ENCODE measurements around the gene INPPL1.
A peak's percentile ranks its signal among the peaks of the same experiment; 100 is the strongest.

INPPL1 gene

GRCh38 chr11:72232260-72233055, 7.9 kb downstream of the INPPL1 start:
- DNase-seq = no peak

DNA sequence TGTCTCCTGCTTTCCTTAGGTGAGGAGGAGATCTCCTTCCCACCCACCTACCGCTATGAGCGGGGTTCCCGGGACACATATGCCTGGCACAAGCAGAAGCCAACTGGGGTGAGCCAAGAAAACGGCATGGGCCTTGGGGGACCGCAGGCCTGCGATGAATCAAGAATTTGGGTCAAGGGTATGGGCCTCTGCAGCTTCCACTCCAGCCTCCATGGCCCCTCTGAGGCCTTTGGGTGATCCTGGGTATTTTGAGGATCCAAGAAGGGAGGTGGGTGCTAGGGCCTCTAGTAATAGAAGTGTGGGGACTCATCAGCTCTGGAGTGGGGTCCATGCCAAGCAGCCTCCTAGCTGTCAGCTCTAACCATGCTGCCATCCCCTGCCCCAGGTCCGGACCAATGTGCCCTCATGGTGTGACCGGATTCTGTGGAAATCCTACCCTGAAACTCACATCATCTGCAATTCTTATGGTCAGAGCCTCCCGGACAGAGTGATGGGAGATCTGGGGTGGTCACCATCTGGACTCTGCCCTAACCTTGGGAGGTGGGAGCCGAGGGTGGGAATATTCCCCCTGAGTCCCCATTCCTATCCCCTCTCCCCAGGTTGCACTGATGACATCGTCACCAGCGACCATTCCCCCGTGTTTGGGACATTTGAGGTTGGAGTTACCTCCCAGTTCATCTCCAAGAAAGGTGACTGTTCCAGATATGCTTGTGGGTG, 8.6 kb downstream of the INPPL1 start:
- no peak for DNase-seq

DNA sequence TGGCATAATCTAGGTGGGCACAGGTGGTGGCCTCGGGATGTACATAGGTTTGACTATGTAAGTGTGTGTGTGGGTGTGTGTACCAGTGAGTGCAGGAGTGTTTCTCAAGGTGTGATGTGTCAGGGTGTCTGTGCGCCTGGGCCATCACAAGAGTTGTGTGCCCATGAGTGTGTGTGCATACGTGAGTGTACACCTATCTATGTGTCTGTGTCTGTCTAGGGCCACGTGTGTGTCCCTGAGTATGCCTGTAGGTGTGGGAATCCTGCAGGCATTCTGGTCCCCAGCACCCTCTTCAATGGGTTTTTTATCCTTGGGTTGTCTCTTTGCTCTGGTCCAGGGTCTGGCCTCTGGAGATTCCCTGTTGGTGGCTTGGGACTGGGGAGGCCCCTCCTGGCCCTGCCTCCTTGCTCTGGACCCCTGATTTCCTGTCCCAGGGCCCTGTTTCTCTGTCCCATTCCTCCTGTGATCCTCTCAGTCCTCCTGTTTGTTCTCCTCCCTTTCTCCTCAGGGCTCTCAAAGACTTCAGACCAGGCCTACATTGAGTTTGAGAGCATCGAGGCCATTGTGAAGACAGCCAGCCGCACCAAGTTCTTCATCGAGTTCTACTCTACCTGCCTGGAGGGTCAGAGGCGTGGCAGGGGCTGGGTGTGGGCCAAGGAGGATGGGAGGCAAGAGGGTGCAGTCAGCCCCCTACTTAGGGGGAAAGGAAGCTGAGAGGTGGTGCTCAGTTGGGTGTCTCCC, 9.4 kb downstream of the INPPL1 start:
- no peak for DNase-seq

DNA sequence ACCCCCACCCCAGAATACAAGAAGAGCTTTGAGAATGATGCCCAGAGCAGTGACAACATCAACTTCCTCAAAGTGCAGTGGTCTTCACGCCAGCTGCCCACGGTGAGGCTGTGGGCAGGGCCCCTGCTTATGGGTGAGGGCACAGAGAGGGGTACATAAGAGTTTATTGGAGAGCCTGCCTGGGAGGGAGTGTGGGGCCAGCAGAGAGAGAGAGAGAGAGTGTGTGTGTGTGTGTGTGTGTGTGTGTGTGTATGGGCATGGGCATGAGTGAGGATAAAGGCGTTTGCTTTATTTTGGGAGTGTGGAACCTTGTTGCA, 9.9 kb downstream of the INPPL1 start:
- no peak for DNase-seq

- DNase-seq = no peak
These were observed 10.4 kb downstream of the INPPL1 start for GRCh38 chr11:72234920-72235319.

- no peak for DNase-seq
These were observed 10.9 kb downstream of the INPPL1 start for GRCh38 chr11:72235351-72236057.

- no peak for DNase-seq
These were observed 11.6 kb downstream of the INPPL1 start for GRCh38 chr11:72236083-72236697.

GRCh38 chr11:72236774-72237111, 12.2 kb downstream of the INPPL1 start:
- no peak for DNase-seq

GRCh38 chr11:72237112-72237931, 12.8 kb downstream of the INPPL1 start:
- DNase-seq = no peak

- DNase-seq = peak in 1 of 4 experiments; percentile 13
These were observed 13.5 kb downstream of the INPPL1 start for GRCh38 chr11:72238040-72238450.

GRCh38 chr11:72238492-72239312, 14.1 kb downstream of the INPPL1 start:
- no peak for DNase-seq

GRCh38 chr11:72239313-72239848, 14.8 kb downstream of the INPPL1 start:
- no peak for DNase-seq

- DNase-seq = no peak
These were observed 15.4 kb downstream of the INPPL1 start for GRCh38 chr11:72239849-72240460.

DNA sequence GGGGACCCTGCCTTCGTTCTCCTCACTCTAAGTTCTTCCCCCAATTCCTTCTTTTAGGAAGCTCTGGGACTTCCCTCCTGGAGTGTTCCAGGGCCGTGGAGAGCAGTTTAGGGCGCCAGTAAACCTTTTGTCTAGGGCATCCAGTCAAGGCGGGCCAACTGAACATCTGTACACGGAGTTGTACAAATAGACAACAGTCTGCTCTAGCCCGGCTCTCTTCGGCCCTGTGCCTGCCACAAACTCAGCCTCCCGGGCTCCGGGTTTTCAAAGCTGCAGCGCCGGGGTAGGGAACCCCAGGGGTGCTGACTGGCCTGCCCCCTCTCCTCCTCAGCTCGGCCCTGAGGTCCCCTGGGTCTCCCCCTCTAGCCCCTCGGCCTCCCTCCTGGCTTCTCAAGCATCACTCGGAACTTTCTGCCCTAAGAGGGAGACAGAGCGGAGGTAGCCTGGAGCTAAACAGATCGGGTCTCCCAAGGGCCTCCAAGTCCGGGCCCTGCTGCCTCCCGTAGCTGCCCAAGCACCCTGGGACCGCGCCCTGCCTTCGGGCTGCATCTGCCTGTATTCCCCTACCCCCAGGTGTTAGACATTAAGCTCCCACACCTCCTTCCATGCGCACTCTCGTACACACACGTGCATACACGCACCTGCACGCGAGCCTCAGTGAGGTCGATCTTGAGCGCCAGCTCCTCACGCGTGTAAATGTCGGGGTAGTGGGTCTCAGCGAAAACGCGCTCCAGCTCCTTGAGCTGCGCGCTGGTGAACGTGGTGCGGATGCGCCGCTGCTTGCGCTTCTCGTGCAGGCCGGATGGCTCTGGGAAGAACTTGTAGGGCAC, 16.1 kb downstream of the INPPL1 start:
- peak in 1 of 4 experiments; percentile 8 for DNase-seq

GRCh38 chr11:72241291-72241781, 16.8 kb downstream of the INPPL1 start:
- no peak for DNase-seq

GRCh38 chr11:72242141-72242540, 17.6 kb downstream of the INPPL1 start:
- DNase-seq = no peak

GRCh38 chr11:72243173-72244059, 18.8 kb downstream of the INPPL1 start:
- no peak for DNase-seq

GRCh38 chr11:72244060-72244360, 19.4 kb downstream of the INPPL1 start, which contains the start of gene PHOX2A:
Gene PHOX2A (minus strand): TSS chr11:72244176. CDS start chr11:72244004, 172 bp downstream.
- DNase-seq = no peak
